NOMO-1 treated with DMSO at 0.1 percent for 48 hours (cell line): ENCODE data around the gene NUBP1.
"Not testable (repeated sequence)": the region's sequence is repeated elsewhere in the genome, so short reads cannot be mapped to it uniquely, and the experiment has no call there.

Experiments
- DNase-seq: peaks from one replicate; lab custom pipeline; 2025; ENCODE audit not compliant: unreplicated experiment; lab: John Stamatoyannopoulos, UW

NUBP1 gene

GRCh38 chr16:10743610-10744369 is at the start of gene NUBP1:
Gene NUBP1, plus strand, starts transcription at chr16:10743842. Its CDS starts 22 bp downstream, at chr16:10743864.
- DNase-seq, result peak; percentile 92

DNA sequence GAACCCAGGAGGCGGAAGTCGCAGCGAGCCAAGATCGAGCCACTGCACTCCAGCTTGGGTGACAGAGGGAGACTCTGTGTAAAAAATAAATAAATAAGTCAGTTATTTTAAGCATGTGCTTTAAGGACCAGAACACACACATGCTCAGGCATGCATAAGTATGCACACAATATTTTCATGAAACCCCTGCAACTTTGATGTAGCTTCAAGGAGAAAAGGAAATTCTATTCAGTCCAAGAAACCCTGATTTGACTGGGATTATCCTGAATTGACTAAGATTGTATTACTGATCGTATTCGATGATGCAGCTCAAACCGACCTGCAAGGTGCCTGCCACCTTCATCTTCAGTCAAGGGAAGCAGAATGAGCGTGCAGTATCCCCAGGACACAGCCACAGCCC is 49.8 kb upstream of the NUBP1 start:
- DNase-seq, result no peak

DNA sequence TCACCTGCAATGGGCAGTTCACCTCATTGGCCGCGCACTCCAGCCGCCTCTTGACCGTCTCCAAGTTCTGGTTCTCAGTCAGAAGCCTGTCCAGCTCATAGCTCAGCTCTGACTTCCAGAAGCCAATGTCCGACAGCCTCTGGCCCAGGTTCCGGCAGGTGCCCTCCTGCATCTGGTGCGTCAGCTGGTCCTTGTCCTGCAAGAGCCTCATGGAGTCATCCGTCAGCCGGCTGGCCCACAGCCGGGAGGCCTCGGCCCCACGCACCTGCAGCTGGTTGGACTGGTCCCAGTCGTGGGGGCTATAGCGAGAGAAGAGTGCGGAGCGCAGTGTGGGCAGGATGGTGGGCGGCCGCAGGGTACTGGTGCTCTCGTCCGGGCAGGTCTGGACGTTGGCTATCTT is 49.3 kb upstream of the NUBP1 start:
- no peak for DNase-seq

DNA sequence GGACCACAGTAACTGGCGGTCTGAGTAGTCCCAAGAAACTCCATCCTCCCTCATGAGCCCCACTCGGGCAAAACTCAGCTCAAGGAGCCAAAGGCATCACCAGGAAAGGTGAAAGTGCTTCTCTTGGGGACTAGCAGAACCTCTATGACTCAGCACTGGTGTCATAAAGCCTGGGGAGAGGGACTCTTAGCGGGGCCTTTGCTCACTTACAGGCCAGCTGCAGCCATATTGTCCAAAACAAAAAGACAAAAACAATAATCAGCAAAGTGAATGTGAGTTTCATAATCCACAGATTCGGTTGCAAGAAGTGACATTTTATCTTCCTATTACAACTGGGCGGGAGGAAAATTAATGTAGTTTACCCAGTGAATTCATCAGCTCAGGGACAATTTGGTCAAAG is 48.8 kb upstream of the NUBP1 start, which contains the start of gene TEKT5:
Gene TEKT5, minus strand, starts transcription at position 101 of the 400 bp plus-strand sequence. Its CDS starts 57 bp downstream, at position 44.
- no peak for DNase-seq

DNA sequence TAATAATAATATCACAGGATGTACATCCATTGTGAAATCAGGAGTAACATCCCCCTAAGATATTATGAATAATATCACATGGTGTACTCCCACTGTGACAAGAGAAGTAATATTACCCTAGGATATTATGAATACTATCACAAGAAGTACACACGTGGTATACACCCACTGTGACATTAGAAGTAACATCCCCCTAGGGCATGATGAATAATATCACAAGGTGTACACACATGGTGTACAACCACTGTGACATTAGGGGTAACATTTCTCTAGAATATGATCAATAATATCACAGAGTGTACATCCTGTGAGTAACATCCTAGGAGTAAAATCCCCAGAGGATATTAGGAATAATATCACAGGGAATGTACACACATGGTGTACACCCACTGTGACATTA is 43.9 kb upstream of the NUBP1 start:
- no peak for DNase-seq

GRCh38 chr16:10708969-10709368 is 34.7 kb upstream of the NUBP1 start:
- DNase-seq, result no peak

- DNase-seq, result no peak
Measured at GRCh38 chr16:10728003-10728887, 15.4 kb upstream of the NUBP1 start.

- no peak for DNase-seq
Measured at GRCh38 chr16:10729104-10730048, 14.3 kb upstream of the NUBP1 start.

- no peak for DNase-seq
Measured at GRCh38 chr16:10731790-10732189, 11.9 kb upstream of the NUBP1 start.

DNA sequence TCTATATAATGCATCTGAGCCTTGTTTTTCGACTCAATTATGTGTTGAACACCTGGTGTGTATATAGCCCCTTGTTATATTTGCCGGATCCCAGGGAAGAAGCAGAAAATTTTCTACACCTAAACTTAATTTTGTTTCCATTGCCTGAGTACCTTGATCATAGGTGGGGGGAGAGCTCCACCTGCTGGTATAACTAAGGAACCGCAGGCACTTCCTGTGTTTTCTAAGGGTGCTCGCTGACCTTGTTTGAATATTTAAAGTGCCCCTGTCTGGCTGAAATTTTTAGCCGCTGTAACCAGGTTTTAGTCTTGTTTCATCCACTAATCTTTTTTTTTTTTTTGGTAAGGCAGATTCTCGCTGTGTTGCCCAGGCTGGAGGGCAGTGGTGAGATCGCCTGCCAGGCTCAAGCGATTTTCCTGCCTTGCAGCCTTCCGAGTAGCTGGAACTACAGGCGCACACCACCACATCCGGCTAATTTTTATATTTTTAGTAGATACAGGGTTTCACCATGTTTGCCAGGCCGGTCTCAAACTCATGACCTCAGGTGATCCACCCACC is 6.5 kb upstream of the NUBP1 start:
- peak; percentile 78 for DNase-seq

GRCh38 chr16:10738231-10739077 is 5.2 kb upstream of the NUBP1 start:
- DNase-seq, result peak; percentile 74

- DNase-seq, result no peak
Measured at GRCh38 chr16:10740000-10740844, 3.4 kb upstream of the NUBP1 start.

DNA sequence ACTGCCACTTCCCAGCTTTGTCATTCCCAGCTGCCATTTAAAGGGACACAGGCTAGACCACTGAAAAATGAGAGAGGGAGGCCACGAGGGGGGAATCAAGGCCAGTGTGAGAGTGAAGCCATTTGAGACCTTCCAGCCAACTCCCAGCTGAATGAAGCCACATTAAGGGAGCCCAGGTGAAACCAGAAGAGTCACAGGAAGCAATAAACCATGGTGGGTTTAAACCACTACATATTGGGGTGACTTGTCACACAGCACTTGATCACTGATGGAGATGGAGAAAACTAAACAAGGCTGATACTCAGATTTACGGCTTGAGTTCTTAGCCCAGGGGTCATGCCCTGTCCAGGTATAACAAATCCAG is 2.8 kb upstream of the NUBP1 start:
- DNase-seq, result no peak

GRCh38 chr16:10741249-10741648 is 2.4 kb upstream of the NUBP1 start:
- DNase-seq, result not testable (repeated sequence)

DNA sequence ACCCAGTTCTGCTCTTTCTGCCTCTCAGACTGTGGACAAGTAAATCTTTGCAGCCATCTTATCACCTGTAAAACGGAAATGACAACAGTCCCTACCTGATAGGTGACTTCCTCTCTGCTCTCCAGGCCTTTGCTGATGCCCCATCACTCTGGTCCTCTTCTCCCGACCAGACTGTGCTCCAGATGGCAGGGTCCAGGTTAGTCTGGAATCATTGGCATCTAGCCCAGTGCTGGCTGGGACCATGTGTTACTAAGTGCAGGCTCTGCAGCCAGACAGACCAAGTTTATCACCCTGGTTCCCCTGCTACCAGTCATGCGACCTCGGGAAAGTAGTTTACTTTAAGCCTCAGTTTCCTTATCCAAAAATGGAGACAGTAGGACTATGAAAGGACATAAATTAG is 1.8 kb upstream of the NUBP1 start:
- no peak for DNase-seq

DNA sequence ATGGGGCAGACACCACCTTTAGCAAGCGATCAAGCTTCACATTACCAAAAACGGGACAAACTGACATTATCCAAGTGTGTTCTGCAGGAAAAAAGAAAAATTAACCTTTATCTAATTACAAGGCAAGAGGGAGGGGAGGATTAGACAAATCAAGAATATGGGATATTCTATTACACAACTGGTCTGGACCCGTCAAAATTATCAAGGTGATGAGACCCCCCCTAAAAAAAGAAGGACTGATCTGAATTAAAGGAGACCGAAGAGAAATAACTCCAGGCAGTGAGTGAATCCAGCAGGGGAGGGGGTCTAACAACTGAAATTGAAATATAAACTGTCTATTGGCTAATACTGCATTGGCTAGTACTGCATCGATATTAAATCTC is 424 bp upstream of the NUBP1 start:
- DNase-seq, result no peak

- DNase-seq, result no peak
Measured at GRCh38 chr16:10744370-10745030, 858 bp downstream of the NUBP1 start.

- no peak for DNase-seq
Measured at GRCh38 chr16:10745841-10746240, 2.2 kb downstream of the NUBP1 start.
